ENCODE measurements around the gene KDM2B. TPM values are rescaled to one million over a fixed set of nuclear protein-coding genes. Genes with fewer than 3 reads are reported as not detected.
"Not testable (repeated sequence)": the region's sequence is repeated elsewhere in the genome, so short reads cannot be mapped to it uniquely, and the experiment has no call there.

KDM2B gene
- total RNA-seq, 1 donor from 2014 or later = 10.1 TPM

- DNase-seq (ENCODE audit: low spot score) (no peak), ATAC-seq (no peak)
Observed at GRCh38 chr12:121507984-121508383, 72.8 kb downstream of the KDM2B start.

GRCh38 chr12:121507245-121507644 lies 73.6 kb downstream of the KDM2B start:
- no peak for ATAC-seq
- DNase-seq (ENCODE audit: low spot score) = no peak

GRCh38 chr12:121505513-121505912 lies 75.3 kb downstream of the KDM2B start:
- no peak for ATAC-seq
- DNase-seq (ENCODE audit: low spot score) = no peak

- no peak for DNase-seq (ENCODE audit: low spot score)
- no peak for ATAC-seq
Observed at GRCh38 chr12:121504505-121504904, 76.3 kb downstream of the KDM2B start.

- ATAC-seq (no peak), DNase-seq (ENCODE audit: low spot score) (no peak)
Observed at GRCh38 chr12:121503395-121503794, 77.4 kb downstream of the KDM2B start.

- DNase-seq (ENCODE audit: low spot score) (no peak), ATAC-seq (no peak)
Observed at GRCh38 chr12:121501946-121502345, 78.9 kb downstream of the KDM2B start.

- ATAC-seq = peak; percentile 91
Observed at GRCh38 chr12:121499929-121500793, 80.7 kb downstream of the KDM2B start.

GRCh38 chr12:121495746-121496145 lies 85.1 kb downstream of the KDM2B start:
- ATAC-seq (peak; percentile 82), DNase-seq (ENCODE audit: low spot score) (peak; percentile 86)

More at GRCh38 chr12:121499929-121500793, 80.7 kb downstream of the KDM2B start:
- DNase-seq (ENCODE audit: low spot score) = peak; percentile 79

GRCh38 chr12:121494093-121494787 lies 86.6 kb downstream of the KDM2B start:
- ATAC-seq = peak; percentile 51
- no peak for DNase-seq (ENCODE audit: low spot score)

- DNase-seq (ENCODE audit: low spot score) (no peak), ATAC-seq (no peak)
Observed at GRCh38 chr12:121490401-121491281, 90.2 kb downstream of the KDM2B start.

- ATAC-seq = no peak
- no peak for DNase-seq (ENCODE audit: low spot score)
Observed at GRCh38 chr12:121489874-121490273, 90.9 kb downstream of the KDM2B start.

GRCh38 chr12:121484967-121485366 lies 95.9 kb downstream of the KDM2B start:
- ATAC-seq = no peak
- DNase-seq (ENCODE audit: low spot score) = no peak

- ATAC-seq; DNase-seq (ENCODE audit: low spot score): not testable (repeated sequence)
Observed at GRCh38 chr12:121484564-121484963, 96.3 kb downstream of the KDM2B start.

GRCh38 chr12:121483949-121484348 lies 96.9 kb downstream of the KDM2B start:
- DNase-seq (ENCODE audit: low spot score) (no peak), ATAC-seq (no peak)

- DNase-seq (ENCODE audit: low spot score) = no peak
- ATAC-seq = no peak
Observed at GRCh38 chr12:121476477-121476876, 104.3 kb downstream of the KDM2B start.

- no peak for ATAC-seq
- no peak for DNase-seq (ENCODE audit: low spot score)
Observed at GRCh38 chr12:121475279-121475678, 105.5 kb downstream of the KDM2B start.

GRCh38 chr12:121472150-121472905 lies 108.5 kb downstream of the KDM2B start:
- ATAC-seq (no peak), DNase-seq (ENCODE audit: low spot score) (no peak)

- no peak for ATAC-seq
Observed at GRCh38 chr12:121470751-121471150, 110.1 kb downstream of the KDM2B start.

GRCh38 chr12:121468499-121468801 lies 112.4 kb downstream of the KDM2B start:
- DNase-seq (ENCODE audit: low spot score) (no peak), ATAC-seq (no peak)

More at GRCh38 chr12:121470751-121471150, 110.1 kb downstream of the KDM2B start:
- no peak for DNase-seq (ENCODE audit: low spot score)
